Natural killer cell (primary cell): ENCODE measurements around the gene PLEKHA6. TPM values are rescaled to one million over a fixed set of nuclear protein-coding genes. Genes with fewer than 3 reads are reported as not detected.

Experiments
- ATAC-seq, 3 donors: fragments of 150-1000 bp in 2 of 3; fragments of 200-7000 bp in 1 of 3; cut with Tn5 transposase; 1 replicate in 1 of 3; 2 replicates in 2 of 3; pipeline ENCODE4 v1.10.0; 2021; ENCODE audit warnings: mild to moderate bottlenecking in 2 of 3, moderate library complexity in 2 of 3
- DNase-seq, 2 donors: peaks; one replicate each; pipeline versions ENCODE4 v3.0.0 to v3.0.0-alpha.2; 2013 to 2021; ENCODE audit warnings: mixed read lengths in 1 of 2
- H3K27ac ChIP-seq: one replicate; pipeline ENCODE4 v1.5.1; 2013; ENCODE audit warnings: mild to moderate bottlenecking, low read length
- H3K27me3 ChIP-seq: one replicate; pipeline ENCODE4 v1.6.1; 2013; ENCODE audit warnings: low read length; ENCODE audit not compliant: control insufficient read depth, insufficient read depth
- H3K36me3 ChIP-seq: one replicate; pipeline ENCODE4 v1.6.1; 2013; ENCODE audit warnings: low read length; ENCODE audit not compliant: control insufficient read depth, insufficient read depth
- H3K4me1 ChIP-seq: one replicate; pipeline ENCODE4 v1.6.1; 2013; ENCODE audit warnings: low read length; ENCODE audit not compliant: control insufficient read depth, insufficient read depth
- H3K4me3 ChIP-seq: one replicate; pipeline ENCODE4 v1.5.1; 2013; ENCODE audit warnings: low read length
- H3K9me3 ChIP-seq: one replicate; pipeline ENCODE4 v1.6.1; 2013; ENCODE audit warnings: low read length; ENCODE audit not compliant: control insufficient read depth, insufficient read depth
- H3K27ac Mint-ChIP-seq, 2 donors: one replicate each; pipeline ENCODE4 v1.8.0; 2022; ENCODE audit warnings: mild to moderate bottlenecking in 2 of 2, mixed read lengths in 2 of 2, moderate library complexity in 1 of 2
- H3K27me3 Mint-ChIP-seq, 2 donors: one replicate each; pipeline ENCODE4 v1.8.0; 2022; ENCODE audit warnings: low read depth in 2 of 2, mixed read lengths in 2 of 2
- H3K36me3 Mint-ChIP-seq: one replicate; pipeline ENCODE4 v1.8.0; 2022; ENCODE audit warnings: mixed read lengths
- H3K4me1 Mint-ChIP-seq, 2 donors: one replicate each; pipeline ENCODE4 v1.8.0; 2022; ENCODE audit warnings: mixed read lengths in 2 of 2
- H3K4me3 Mint-ChIP-seq: one replicate; pipeline ENCODE4 v1.8.0; 2022; ENCODE audit warnings: mild to moderate bottlenecking, moderate library complexity, mixed read lengths
- H3K9me3 Mint-ChIP-seq, 2 donors: one replicate each; pipeline ENCODE4 v1.8.0; 2022; ENCODE audit warnings: mixed read lengths in 2 of 2
- CTCF ChIP-seq: fragments of 200-600 bp; IDR thresholded peaks from one replicate; pipeline ENCODE4 v1.8.0; 2022; ENCODE audit warnings: antibody characterized with exemption
- WGBS: methylation state at CpG from one replicate; pipeline ENCODE4 v1.1.7; 2013; ENCODE audit warnings: missing lambda C conversion rate; ENCODE audit not compliant: insufficient coverage; 5-methylcytosine and 5-hydroxymethylcytosine counted together
- intact Hi-C: fragments of 100-400 bp; cut with micrococcal nuclease; formaldehyde crosslinking; loops from one replicate; pipeline ENCODE4 v1.14.2; 2022
- total RNA-seq, 4 donors: library from RNA; stranded (reverse); fragments of 120-200 nt in 1 of 4; gene quantifications; one replicate each; pipeline versions ENCODE4 v1.2.3 to v1.2.4, GENCODE V29; 2013 to 2022

PLEKHA6 gene
- total RNA-seq, 3 donors from 2014 or later (not counting 1 experiment from before 2014, with no cell fraction given): 0.10 to 0.43 (median 0.16) TPM

GRCh38 chr1:204408074-204408507 lies 48.4 kb upstream of the PLEKHA6 start:
- intact Hi-C loops: no loop called here
- no peak for ATAC-seq
- no peaks in the 10 kb centered on the region for H3K27me3 Mint-ChIP-seq
- no peaks in the 10 kb centered on the region for H3K9me3 Mint-ChIP-seq
- Histone ChIP-seq H3K4me3 (peak overlapping the region; percentile 88), H3K27ac (peak overlapping the region; percentile 28), H3K27me3 (no peaks in the 10 kb centered on the region), H3K4me1 (peaks cover 32% of the 10 kb centered on the region), H3K36me3 (peaks cover 41% of the 10 kb centered on the region), H3K9me3 (no peaks in the 10 kb centered on the region)
- H3K27ac Mint-ChIP-seq: peak overlapping the region; percentile 98 to 100
- H3K4me3 Mint-ChIP-seq: peak overlapping the region; percentile 99
- DNase-seq: peak in 1 of 2 donors; percentile 69
- peaks cover 54 to 68% of the 10 kb centered on the region in 2 donors for H3K4me1 Mint-ChIP-seq
- no peaks in the 10 kb centered on the region for H3K36me3 Mint-ChIP-seq
- no peak for TF ChIP-seq CTCF
- WGBS: 0% methylated on average over 2 of the region's 2 CpGs

- peak overlapping the region; percentile 99 for H3K4me3 Mint-ChIP-seq
- no peak for TF ChIP-seq CTCF
- H3K9me3 Mint-ChIP-seq: no peaks in the 10 kb centered on the region
- H3K27me3 Mint-ChIP-seq: no peaks in the 10 kb centered on the region
- Histone ChIP-seq H3K9me3 (no peaks in the 10 kb centered on the region), H3K27ac (no peak overlapping the region), H3K27me3 (no peaks in the 10 kb centered on the region), H3K4me3 (peak overlapping the region; percentile 88), H3K4me1 (peaks cover 26% of the 10 kb centered on the region), H3K36me3 (peaks cover 47% of the 10 kb centered on the region)
- peaks cover 50 to 68% of the 10 kb centered on the region in 2 donors for H3K4me1 Mint-ChIP-seq
- intact Hi-C loops: no loop called here
- WGBS: 0% methylated on average over 1 of the region's 3 CpGs
- ATAC-seq: no peak
- DNase-seq: peak in 1 of 2 donors; percentile 38
- H3K27ac Mint-ChIP-seq: peak overlapping the region; percentile 98 to 100
- no peaks in the 10 kb centered on the region for H3K36me3 Mint-ChIP-seq
These were observed 47.7 kb upstream of the PLEKHA6 start for GRCh38 chr1:204407295-204407971.

- Mint-ChIP-seq H3K27ac (peak overlapping the region; percentile 98 to 100), H3K27me3 (no peaks in the 10 kb centered on the region), H3K4me3 (peak overlapping the region; percentile 99), H3K36me3 (no peaks in the 10 kb centered on the region), H3K4me1 (peaks cover 50 to 68% of the 10 kb centered on the region in 2 donors), H3K9me3 (no peaks in the 10 kb centered on the region)
- TF ChIP-seq CTCF: no peak
- intact Hi-C loops: no loop called here
- peaks cover 23% of the 10 kb centered on the region for H3K4me1 ChIP-seq
- 23% methylated on average over 1 of the region's 4 CpGs for WGBS
- no peak for DNase-seq
- ATAC-seq: no peak
- no peaks in the 10 kb centered on the region for H3K27me3 ChIP-seq
- peaks cover 55% of the 10 kb centered on the region for H3K36me3 ChIP-seq
- no peaks in the 10 kb centered on the region for H3K9me3 ChIP-seq
- no peak overlapping the region for H3K27ac ChIP-seq
- H3K4me3 ChIP-seq: peak overlapping the region; percentile 88
These were observed 46.9 kb upstream of the PLEKHA6 start for GRCh38 chr1:204406621-204407020.
